ENCODE measurements around the gene DVL1.

- TF ChIP-seq, protein P1, sequence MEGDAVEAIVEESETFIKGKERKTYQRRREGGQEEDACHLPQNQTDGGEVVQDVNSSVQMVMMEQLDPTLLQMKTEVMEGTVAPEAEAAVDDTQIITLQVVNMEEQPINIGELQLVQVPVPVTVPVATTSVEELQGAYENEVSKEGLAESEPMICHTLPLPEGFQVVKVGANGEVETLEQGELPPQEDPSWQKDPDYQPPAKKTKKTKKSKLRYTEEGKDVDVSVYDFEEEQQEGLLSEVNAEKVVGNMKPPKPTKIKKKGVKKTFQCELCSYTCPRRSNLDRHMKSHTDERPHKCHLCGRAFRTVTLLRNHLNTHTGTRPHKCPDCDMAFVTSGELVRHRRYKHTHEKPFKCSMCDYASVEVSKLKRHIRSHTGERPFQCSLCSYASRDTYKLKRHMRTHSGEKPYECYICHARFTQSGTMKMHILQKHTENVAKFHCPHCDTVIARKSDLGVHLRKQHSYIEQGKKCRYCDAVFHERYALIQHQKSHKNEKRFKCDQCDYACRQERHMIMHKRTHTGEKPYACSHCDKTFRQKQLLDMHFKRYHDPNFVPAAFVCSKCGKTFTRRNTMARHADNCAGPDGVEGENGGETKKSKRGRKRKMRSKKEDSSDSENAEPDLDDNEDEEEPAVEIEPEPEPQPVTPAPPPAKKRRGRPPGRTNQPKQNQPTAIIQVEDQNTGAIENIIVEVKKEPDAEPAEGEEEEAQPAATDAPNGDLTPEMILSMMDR (IDR thresholded peaks at IDR 0.05; ENCODE audit: insufficient read depth, low read depth, low read length): no peak
- no peak for TF ChIP-seq EZH2 (IDR thresholded peaks at IDR 0.05; ENCODE audit: insufficient read depth, low read length)
Observed at GRCh38 chr1:1395166-1395565, 45.9 kb upstream of the DVL1 start.
